Keratinocyte (primary cell): ENCODE results near the gene RIPK1. TPM values are rescaled to one million over a fixed set of nuclear protein-coding genes. Genes with fewer than 3 reads are reported as not detected.

ENCODE experiments used
- DNase-seq: peaks from one replicate; pipeline ENCODE4 v3.0.0-alpha.2; 2011; ENCODE audit warnings: low read depth, missing footprints, low spot score
- FAIRE-seq: peaks from 2 replicates; lab custom pipeline; 2011; peaks lifted over from hg19 to GRCh38; lab: Jason Lieb, UNC
- H2AFZ ChIP-seq: 2 replicates; pipeline ENCODE4 v1.6.0; 2012; ENCODE audit warnings: low read length, control low read depth, inconsistent platforms; ENCODE audit not compliant: control insufficient read depth
- H3K27ac ChIP-seq: 2 replicates; pipeline ENCODE4 v1.5.1; 2011; ENCODE audit warnings: low read length; ENCODE audit not compliant: control insufficient read depth, insufficient read depth
- H3K27me3 ChIP-seq: 3 replicates; pipeline ENCODE4 v1.6.0; 2011; ENCODE audit warnings: low read length; ENCODE audit not compliant: control insufficient read depth, insufficient read depth; ENCODE audit errors: extremely low read depth
- H3K36me3 ChIP-seq, 2 experiments: 2 replicates in 1 of 2; 3 replicates in 1 of 2; pipeline ENCODE4 v1.5.1; 2011; ENCODE audit warnings: low read length in 2 of 2, mild to moderate bottlenecking in 1 of 2; ENCODE audit not compliant: control insufficient read depth in 2 of 2, insufficient read depth in 2 of 2; ENCODE audit errors: extremely low read depth in 1 of 2
- H3K4me1 ChIP-seq: 3 replicates; pipeline ENCODE4 v1.5.1; 2011; ENCODE audit warnings: low read length; ENCODE audit not compliant: control insufficient read depth, insufficient read depth; ENCODE audit errors: extremely low read depth
- H3K4me2 ChIP-seq: 3 replicates; pipeline ENCODE4 v1.6.0; 2011; ENCODE audit warnings: low read depth, low read length; ENCODE audit not compliant: control insufficient read depth, insufficient read depth; ENCODE audit errors: extremely low read depth
- H3K4me3 ChIP-seq, 3 experiments: fragments of 200-600 bp in 1 of 3; sonication (generic) in 1 of 3; 2 replicates in 2 of 3; 3 replicates in 1 of 3; pipeline ENCODE4 v1.5.1; 2011 to 2016; ENCODE audit warnings: low read length in 3 of 3, mild to moderate bottlenecking in 3 of 3, control low read depth in 2 of 3, inconsistent platforms in 1 of 3, low read depth in 1 of 3, mixed read lengths in 1 of 3, mixed run types in 1 of 3, moderate library complexity in 1 of 3; ENCODE audit not compliant: control insufficient read depth in 2 of 3, insufficient read depth in 2 of 3; ENCODE audit errors: extremely low read depth in 1 of 3
- H3K79me2 ChIP-seq: 2 replicates; pipeline ENCODE4 v1.6.0; 2012; ENCODE audit warnings: low read length; ENCODE audit not compliant: control insufficient read depth, insufficient read depth
- H3K9ac ChIP-seq: 3 replicates; pipeline ENCODE4 v1.6.0; 2011; ENCODE audit warnings: low read length; ENCODE audit not compliant: control insufficient read depth, insufficient read depth; ENCODE audit errors: extremely low read depth
- H3K9me1 ChIP-seq: 3 replicates; pipeline ENCODE4 v1.6.0; 2011; ENCODE audit warnings: low read length; ENCODE audit not compliant: control insufficient read depth, insufficient read depth; ENCODE audit errors: extremely low read depth
- H3K9me3 ChIP-seq: 2 replicates; pipeline ENCODE4 v1.5.1; 2012; ENCODE audit warnings: low read depth, low read length; ENCODE audit not compliant: control insufficient read depth
- H4K20me1 ChIP-seq: 3 replicates; pipeline ENCODE4 v1.6.0; 2011; ENCODE audit warnings: low read length; ENCODE audit not compliant: control insufficient read depth, insufficient read depth; ENCODE audit errors: extremely low read depth
- CTCF ChIP-seq, 3 experiments: IDR thresholded peaks in 1 of 3; conservative IDR thresholded peaks in 1 of 3; optimal IDR thresholded peaks in 1 of 3; 2 replicates in 2 of 3; 3 replicates in 1 of 3; pipeline versions ENCODE3 to v1.5.1; 2011; ENCODE audit warnings: low read length in 3 of 3, mild to moderate bottlenecking in 3 of 3, moderate library complexity in 2 of 3, control low read depth in 1 of 3, inconsistent platforms in 1 of 3; ENCODE audit not compliant: insufficient read depth in 2 of 3; ENCODE audit errors: extremely low read depth in 1 of 3
- EZH2 ChIP-seq: IDR thresholded peaks from one replicate; pipeline ENCODE4 v1.6.1; 2012; ENCODE audit warnings: inconsistent platforms, mild to moderate bottlenecking, low read length, moderate library complexity
- dilution Hi-C: fragments of 300-500 bp; cut with MboI; formaldehyde crosslinking; loops from one replicate; pipeline ENCODE4 v1.7.0; 2020; ENCODE audit warnings: low sequenced_read_pairs; ENCODE audit not compliant: extremely low pct_ligation_motif_present
- polyA plus RNA-seq, 5 experiments: library from polyadenylated mRNA; depleted of rRNA in 3 of 5; stranded (reverse) in 3 of 5; stranded (forward) in 1 of 5; unstranded in 1 of 5; fragments of >200 nt; gene quantifications; 1 replicate in 1 of 5; 2 replicates in 3 of 5; 3 replicates in 1 of 5; pipeline versions ENCODE4 v1.2.1 to v1.2.3, GENCODE V29; 2011 to 2012; ENCODE audit warnings: missing spikeins in 2 of 5, low read depth in 1 of 5, low replicate concordance in 1 of 5

RIPK1 gene
- polyA plus RNA-seq, 1 donor (not counting 4 experiments of a cell fraction or from before 2014, with no cell fraction given), result 13.8 TPM

- Histone ChIP-seq H3K4me3 (no peak overlapping the region), H3K4me2 (no peak overlapping the region), H3K36me3 (peaks cover 20 to 25% of the 10 kb centered on the region in 2 experiments), H3K27me3 (no peaks in the 10 kb centered on the region), H3K9me3 (no peaks in the 10 kb centered on the region), H2AFZ (no peak overlapping the region), H3K9ac (no peak overlapping the region), H3K79me2 (peaks cover 25% of the 10 kb centered on the region), H3K9me1 (peaks cover 6% of the 10 kb centered on the region), H3K4me1 (peaks cover 9% of the 10 kb centered on the region), H3K27ac (no peak overlapping the region), H4K20me1 (no peaks in the 10 kb centered on the region)
- DNase-seq (no peak), FAIRE-seq (no peak)
- TF ChIP-seq CTCF (optimal IDR thresholded peaks at IDR 0.05 in 1 of 3, IDR thresholded peaks at IDR 0.05 in 1 of 3, conservative IDR thresholded peaks at IDR 0.05 in 1 of 3; ENCODE audit: extremely low read depth in 1 of 3, insufficient read depth in 2 of 3, low read length in 3 of 3), result no peak
- TF ChIP-seq EZH2, result no peak
- dilution Hi-C loops, result no loop called here
Measured at GRCh38 chr6:3079682-3080081, 11.4 kb downstream of the RIPK1 start.

GRCh38 chr6:3081960-3082359 is 13.7 kb downstream of the RIPK1 start:
- Histone ChIP-seq H3K4me2 (no peak overlapping the region), H3K27ac (no peak overlapping the region), H3K4me1 (no peaks in the 10 kb centered on the region), H3K4me3 (no peak overlapping the region), H3K9ac (no peak overlapping the region), H3K79me2 (peaks cover 5% of the 10 kb centered on the region), H4K20me1 (no peaks in the 10 kb centered on the region), H3K36me3 (peaks cover 20 to 25% of the 10 kb centered on the region in 2 experiments), H3K9me3 (no peaks in the 10 kb centered on the region), H3K27me3 (no peaks in the 10 kb centered on the region), H2AFZ (no peak overlapping the region), H3K9me1 (peaks cover 3% of the 10 kb centered on the region)
- DNase-seq (no peak), FAIRE-seq (no peak)
- no peak for TF ChIP-seq CTCF (optimal IDR thresholded peaks at IDR 0.05 in 1 of 3, IDR thresholded peaks at IDR 0.05 in 1 of 3, conservative IDR thresholded peaks at IDR 0.05 in 1 of 3; ENCODE audit: extremely low read depth in 1 of 3, insufficient read depth in 2 of 3, low read length in 3 of 3)
- no peak for TF ChIP-seq EZH2
- dilution Hi-C loops, result no loop called here
